CD4-positive, alpha-beta T cell treated with Interleukin-4 for 1 hour (primary cell): ENCODE results near the gene ITFG2.
"Not testable (repeated sequence)": the region's sequence is repeated elsewhere in the genome, so short reads cannot be mapped to it uniquely, and the experiment has no call there.

Experiments
- DNase-seq, 2 donors: peaks; one replicate each; pipeline ENCODE4 v3.0.0-alpha.2; 2020 to 2022

ITFG2 gene

DNA sequence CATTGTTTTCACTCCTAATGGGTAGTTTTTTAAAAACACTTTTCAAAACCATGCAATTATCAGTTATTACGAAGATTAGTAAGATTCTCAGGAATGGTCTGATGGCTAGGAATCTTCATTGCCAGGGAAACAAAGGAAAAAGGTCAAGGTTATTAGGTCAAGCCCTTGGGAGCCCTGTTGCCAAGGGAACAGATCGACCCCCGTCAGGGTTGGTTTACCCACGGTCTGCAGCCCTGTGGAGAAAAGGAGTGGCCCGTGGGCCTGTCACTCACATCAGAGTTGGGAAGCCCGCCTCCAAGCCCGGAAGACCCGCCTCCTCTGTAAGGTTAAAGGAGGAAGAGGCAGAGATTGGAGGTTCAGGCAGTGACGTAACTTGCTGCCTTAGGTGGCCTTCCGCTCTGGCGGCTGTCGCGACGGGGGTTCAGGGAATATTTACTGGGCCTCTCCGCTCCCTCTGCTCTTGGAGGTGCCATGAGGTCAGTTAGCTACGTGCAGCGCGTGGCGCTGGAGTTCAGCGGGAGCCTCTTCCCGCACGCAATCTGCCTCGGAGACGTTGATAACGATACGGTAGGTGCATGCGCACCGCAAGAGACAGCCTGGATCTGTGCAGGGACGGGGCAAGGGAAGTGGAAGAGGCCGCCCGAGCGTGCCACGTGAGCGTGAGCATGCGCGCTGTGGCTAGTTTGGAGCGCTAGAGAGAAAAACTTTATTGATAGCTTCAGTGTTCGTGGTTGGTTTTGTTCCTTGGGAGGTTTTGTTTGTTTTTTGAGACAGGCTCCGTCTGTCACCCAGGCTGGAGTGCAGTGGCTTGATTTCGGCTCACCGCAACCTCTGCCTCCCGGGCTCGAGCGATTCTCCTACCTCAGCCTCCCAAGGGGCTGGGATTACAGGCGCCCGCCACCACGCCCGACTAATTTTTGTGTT lies at the start of gene ITFG2:
Gene ITFG2 (plus strand): TSS at position 379 of the 924 bp plus-strand sequence. CDS start 93 bp downstream, at position 472.
- peak; percentile 98 for DNase-seq

DNA sequence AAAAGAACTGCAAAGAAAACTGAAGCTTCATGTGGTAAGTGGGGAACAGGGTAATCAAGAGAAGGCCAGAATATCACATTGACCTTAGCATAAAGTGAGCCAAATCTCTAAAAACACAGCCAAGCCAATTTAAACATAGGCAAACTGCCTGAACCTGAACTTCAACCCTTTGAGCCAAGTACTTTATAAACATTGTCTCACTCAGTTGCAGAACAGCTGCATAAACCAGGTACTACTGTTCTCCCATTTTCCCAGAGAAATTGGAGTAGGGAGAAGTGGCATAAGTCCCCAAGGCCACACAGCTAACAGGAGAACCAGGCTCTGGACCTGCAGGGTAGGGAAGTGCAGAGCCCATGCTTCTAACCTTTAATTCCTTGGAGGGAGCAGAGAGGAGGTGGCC lies 48.1 kb upstream of the ITFG2 start:
- DNase-seq = no peak

DNA sequence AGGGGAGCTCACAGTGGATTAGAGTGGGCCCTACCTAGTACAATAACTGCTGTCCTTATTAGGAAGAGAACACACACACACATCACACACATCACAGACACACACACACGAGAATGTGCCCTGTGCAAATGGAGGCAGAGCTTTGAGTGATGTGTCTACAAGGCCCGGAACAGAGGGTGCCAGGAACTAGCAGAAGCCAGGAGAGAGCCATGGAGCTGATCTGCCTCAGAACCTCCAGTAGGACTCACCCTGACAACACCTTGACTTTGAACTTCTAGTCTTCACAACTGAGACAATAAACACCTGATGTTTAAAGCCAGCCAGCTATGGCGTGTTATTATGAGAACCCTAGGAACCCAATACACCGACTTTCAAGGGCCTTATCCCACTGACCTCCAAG lies 47.4 kb upstream of the ITFG2 start:
- DNase-seq = no peak

GRCh38 chr12:2765608-2766007 lies 46.9 kb upstream of the ITFG2 start:
- no peak for DNase-seq

DNA sequence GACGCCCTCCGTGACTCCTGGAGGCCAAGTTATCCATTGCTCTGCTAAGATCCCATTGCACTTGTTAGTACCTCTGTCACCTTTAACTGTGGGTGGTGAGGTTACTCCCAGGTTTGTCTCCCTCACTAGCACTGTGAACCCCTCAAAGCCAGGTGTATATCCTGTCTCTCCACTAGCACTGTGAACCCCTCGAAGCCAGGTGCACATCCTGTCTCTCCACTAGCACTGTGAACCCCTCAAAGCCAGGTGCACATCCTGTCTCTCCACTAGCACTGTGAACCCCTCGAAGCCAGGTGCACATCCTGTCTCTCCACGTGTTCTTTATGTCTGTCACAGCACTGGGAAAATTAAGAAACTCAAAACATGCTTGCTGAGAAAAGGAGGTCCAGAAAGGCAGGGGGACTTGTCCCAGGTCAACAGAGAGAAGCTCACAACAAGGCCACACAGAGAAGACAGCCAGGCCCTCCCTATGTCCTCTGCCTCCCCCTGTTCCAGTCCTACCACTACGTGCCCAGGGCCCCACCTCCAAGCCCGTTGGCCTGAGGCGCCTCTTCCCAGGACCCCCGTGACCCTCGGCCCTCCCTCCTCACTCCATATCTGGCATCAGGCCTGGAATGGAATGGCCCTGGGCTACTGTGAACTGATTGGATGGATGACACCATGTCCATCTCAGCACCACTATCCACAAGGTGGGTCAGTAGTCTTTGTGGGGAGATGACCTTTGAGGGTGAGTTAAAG lies 44.1 kb upstream of the ITFG2 start:
- DNase-seq = no peak

DNA sequence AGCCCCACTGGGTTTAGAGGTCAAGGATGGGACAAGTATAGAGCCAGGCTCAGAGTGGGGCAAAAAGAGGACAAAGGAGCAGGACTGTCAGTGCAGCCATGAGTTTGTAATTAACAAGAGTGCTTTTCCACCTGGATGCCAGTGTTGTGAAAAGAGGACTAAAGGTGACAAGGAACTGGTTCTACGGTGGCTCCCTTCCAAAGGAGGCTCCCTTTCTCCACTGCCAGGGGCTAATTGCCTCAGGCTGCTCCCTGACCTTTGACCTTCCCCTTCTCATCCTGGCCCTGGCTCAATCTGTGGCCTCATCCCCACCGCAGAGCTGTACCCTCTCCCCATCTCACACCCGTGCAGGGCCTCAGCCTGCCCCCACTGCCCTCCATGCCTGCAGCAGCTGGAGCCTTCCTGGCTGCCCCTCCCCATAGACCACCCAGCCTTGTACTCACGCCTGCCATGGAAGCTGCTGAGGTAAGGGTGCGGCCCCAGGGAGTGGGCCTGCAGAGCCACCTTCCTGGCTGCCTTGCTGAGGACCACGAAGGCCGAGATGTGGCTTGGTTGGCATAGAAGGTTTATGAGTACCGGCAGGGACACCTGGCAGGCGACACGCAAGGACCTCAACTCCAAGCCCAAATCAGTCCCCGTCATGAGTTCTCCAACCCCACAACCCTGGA lies 42.5 kb upstream of the ITFG2 start:
- DNase-seq = no peak

DNA sequence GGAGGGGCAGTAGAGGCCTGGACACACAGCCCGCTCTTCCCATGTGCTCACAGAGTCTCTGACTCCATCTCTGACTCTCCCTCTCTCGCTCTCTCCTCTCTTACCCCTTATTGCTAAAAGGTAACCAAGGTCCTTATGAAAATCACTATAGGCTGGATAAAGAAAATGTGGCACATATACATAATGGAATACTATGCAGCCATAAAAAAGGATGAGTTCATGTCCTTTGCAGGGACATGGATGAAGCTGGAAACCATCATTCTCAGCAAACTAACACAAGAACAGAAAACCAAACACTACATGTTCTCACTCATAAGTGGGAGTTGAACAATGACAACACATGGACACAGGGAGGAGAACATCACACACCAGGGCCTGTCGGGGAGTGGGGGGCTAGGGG lies 41.9 kb upstream of the ITFG2 start:
- not testable (repeated sequence) for DNase-seq

- DNase-seq = no peak
These were observed 40.1 kb upstream of the ITFG2 start for GRCh38 chr12:2772370-2772769.

DNA sequence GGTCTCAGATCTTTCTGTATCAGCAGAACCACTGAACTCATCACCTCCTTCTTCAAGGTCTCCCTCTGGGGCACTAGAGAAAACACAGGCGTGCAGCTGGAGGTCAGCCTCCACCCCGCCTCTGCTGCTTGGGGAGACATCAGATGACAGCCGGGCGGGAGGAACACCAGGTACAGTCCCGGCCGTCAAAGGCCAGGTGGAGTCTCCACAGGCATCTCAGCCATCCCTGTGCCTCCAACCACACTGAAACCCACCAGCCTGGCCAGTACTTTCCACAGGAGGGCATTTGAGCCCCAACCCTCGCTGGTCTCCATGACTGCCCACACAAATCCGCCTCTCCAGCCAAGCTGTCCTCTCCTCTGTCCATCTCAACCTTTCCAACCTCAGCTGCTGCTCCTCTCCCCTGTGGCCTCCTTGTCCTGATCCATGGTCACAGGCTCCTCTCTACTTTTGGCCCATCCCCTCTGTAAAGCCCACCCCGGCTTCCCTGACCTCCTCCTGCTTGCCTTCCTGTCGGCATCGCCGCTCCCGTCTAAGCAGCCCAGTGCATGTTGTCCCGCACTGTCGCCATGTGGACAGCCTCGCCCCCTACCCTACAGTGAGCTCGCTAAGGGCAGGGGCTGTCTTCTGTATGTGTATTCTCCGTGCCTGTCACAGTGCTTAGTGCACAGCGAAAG lies 39.1 kb upstream of the ITFG2 start:
- DNase-seq = no peak

- no peak for DNase-seq
These were observed 37.0 kb upstream of the ITFG2 start for GRCh38 chr12:2775431-2775830.

DNA sequence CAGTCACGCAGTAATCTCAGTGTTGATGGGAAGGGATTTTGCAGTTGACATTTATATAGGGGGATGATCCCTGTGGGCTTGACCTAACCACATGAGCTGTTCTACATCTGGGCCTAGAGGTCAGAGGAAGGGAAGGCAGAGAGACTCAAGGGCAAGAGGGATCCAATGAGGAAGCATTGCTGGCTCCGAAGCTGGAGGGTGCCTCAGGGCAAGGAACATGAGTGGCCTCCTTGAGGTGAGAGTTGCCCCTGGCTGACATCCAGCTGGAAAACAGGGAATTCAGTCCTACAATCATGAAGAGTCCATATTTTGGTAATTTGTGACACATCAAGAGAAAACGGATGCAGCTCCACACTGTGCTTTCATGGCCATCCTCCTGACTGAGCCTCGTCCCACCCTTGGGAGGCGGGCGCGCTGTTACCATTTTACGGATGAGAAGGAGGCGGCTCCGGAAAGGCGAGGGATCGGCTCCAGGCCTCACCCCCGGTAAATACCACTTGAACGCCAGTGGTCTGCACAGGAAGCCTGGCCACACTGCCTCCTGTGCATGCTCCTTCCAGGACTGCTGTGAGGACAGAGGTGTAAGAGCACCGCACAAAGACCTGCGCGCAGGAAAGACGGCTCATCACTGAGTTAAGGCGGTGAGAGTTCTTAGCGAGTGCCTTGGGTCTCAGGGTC lies 36.2 kb upstream of the ITFG2 start:
- no peak for DNase-seq

DNA sequence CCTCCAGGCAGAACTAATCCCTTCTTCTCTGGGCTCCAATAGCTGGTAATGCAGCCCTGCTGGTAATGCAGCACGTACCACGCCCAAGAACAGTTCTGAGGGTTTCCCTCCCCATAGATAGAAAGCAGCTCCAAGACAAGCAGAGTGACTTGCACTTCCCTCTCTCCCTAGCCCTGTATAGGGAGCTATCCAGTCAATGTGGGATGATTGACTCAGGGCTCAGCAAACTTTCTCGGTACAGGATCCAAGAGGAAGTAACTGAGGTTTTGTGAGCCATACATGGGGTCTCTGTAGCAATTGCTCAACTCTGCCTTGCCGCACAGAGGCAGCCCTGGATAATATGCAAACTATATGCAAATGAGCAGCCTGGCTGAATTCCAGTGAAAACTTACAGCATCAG lies 33.2 kb upstream of the ITFG2 start:
- DNase-seq = no peak

GRCh38 chr12:2783936-2784600 lies 28.4 kb upstream of the ITFG2 start:
- peak; percentile 29 to 54 for DNase-seq

- DNase-seq = no peak
These were observed 27.5 kb upstream of the ITFG2 start for GRCh38 chr12:2785017-2785416.

- DNase-seq = no peak
These were observed 21.4 kb upstream of the ITFG2 start for GRCh38 chr12:2791089-2791488.

- no peak for DNase-seq
These were observed 19.6 kb upstream of the ITFG2 start for GRCh38 chr12:2792671-2793500.

DNA sequence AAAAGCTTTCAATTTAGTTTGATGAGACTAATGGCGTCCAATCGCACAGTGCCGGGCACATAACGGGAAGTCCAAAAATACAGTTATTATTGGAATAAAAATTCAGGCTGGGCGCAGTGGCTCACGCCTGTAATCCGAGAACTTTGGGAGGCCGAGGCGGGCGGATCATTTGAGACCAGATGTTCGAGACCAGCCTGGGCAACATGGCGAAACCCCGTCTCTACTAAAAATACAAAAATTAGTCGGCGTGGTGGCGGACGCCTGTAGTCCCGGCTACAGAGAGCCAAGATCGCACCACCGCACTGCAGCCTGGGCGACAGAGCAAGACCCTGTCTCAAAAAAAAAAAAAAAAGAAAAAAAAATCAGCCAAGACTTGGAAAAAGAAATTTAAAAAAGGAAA lies 18.9 kb upstream of the ITFG2 start:
- DNase-seq = no peak

GRCh38 chr12:2794191-2794735 lies 18.2 kb upstream of the ITFG2 start:
- peak in 1 of 2 donors; percentile 15 for DNase-seq

DNA sequence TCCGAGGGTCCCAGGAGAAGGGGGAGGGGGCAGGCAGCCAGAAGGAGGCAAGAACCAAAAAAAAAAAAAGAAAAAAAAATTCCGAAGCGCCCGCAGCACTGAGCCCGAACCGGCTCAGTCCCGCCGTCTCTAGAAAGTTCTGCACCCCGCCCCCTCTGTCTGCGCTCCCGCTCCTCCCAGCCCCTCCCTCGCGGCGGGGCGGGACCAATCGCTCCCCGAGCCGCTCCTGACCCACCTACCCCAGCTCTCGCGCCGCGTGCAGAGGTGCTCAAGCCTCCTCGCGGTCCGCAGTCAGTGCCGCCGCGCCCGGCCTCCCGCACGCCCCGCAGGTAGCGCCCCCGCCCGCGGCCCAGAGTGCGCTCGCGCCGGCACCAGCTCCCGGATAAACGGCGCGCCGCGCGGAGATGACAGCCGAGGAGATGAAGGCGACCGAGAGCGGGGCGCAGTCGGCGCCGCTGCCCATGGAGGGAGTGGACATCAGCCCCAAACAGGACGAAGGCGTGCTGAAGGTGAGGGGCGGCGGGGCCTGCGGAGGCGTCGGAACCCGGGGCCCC lies 17.7 kb upstream of the ITFG2 start, which contains the start of gene FKBP4:
Gene FKBP4 (plus strand): TSS at position 235 of the 554 bp plus-strand sequence. CDS start 170 bp downstream, at position 405.
- DNase-seq = peak; percentile 92
